Measurements from ENCODE around the gene INTS13. TPM values are rescaled to one million over a fixed set of nuclear protein-coding genes. Genes with fewer than 3 reads are reported as not detected.

Gene INTS13, protein sequence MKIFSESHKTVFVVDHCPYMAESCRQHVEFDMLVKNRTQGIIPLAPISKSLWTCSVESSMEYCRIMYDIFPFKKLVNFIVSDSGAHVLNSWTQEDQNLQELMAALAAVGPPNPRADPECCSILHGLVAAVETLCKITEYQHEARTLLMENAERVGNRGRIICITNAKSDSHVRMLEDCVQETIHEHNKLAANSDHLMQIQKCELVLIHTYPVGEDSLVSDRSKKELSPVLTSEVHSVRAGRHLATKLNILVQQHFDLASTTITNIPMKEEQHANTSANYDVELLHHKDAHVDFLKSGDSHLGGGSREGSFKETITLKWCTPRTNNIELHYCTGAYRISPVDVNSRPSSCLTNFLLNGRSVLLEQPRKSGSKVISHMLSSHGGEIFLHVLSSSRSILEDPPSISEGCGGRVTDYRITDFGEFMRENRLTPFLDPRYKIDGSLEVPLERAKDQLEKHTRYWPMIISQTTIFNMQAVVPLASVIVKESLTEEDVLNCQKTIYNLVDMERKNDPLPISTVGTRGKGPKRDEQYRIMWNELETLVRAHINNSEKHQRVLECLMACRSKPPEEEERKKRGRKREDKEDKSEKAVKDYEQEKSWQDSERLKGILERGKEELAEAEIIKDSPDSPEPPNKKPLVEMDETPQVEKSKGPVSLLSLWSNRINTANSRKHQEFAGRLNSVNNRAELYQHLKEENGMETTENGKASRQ
- total RNA-seq (10 to 100 TPM; 22.7 to 54.4 (median 33.0) TPM), polyA plus RNA-seq (10 to 100 TPM; 49.2 to 67.9 (median 52.7) TPM)
- long read RNA-seq, donor 1, partial matches to known transcripts, result 0 of 3 reads
- long read RNA-seq, donor 1, other reads (novel, unspliced or antisense), result 0 of 3 reads
- long read RNA-seq, donor 2, partial matches to known transcripts, result 0 of 1 reads
- long read RNA-seq, donor 2, other reads (novel, unspliced or antisense), result 0 of 1 reads
- long read RNA-seq, donor 3, partial matches to known transcripts, result 0 of 3 reads
- long read RNA-seq, donor 3, other reads (novel, unspliced or antisense), result 0 of 3 reads
- long read RNA-seq, donor 4, transcript INTS13-201 (17 exons, 2,974 nt), result major isoform, 7 of 38 reads
- long read RNA-seq, donor 4, partial matches to known transcripts, result 19 of 38 reads
- long read RNA-seq, donor 4, other reads (novel, unspliced or antisense), result 12 of 38 reads
- long read RNA-seq, donor 5, transcript INTS13-201 (17 exons, 2,974 nt), result major isoform, 47 of 75 reads
- long read RNA-seq, donor 5, partial matches to known transcripts, result 13 of 75 reads
- long read RNA-seq, donor 5, other reads (novel, unspliced or antisense), result 15 of 75 reads
- long read RNA-seq, donor 6, partial matches to known transcripts, result 14 of 21 reads
- long read RNA-seq, donor 6, other reads (novel, unspliced or antisense), result 5 of 21 reads
- long read RNA-seq, donor 7, result 0 reads
- long read RNA-seq, donor 8, partial matches to known transcripts, result 0 of 1 reads
- long read RNA-seq, donor 8, other reads (novel, unspliced or antisense), result 0 of 1 reads
- long read RNA-seq, donor 9, partial matches to known transcripts, result 6 of 6 reads
- long read RNA-seq, donor 9, other reads (novel, unspliced or antisense), result 0 of 6 reads
- long read RNA-seq, donor 10, result 0 reads

DNA sequence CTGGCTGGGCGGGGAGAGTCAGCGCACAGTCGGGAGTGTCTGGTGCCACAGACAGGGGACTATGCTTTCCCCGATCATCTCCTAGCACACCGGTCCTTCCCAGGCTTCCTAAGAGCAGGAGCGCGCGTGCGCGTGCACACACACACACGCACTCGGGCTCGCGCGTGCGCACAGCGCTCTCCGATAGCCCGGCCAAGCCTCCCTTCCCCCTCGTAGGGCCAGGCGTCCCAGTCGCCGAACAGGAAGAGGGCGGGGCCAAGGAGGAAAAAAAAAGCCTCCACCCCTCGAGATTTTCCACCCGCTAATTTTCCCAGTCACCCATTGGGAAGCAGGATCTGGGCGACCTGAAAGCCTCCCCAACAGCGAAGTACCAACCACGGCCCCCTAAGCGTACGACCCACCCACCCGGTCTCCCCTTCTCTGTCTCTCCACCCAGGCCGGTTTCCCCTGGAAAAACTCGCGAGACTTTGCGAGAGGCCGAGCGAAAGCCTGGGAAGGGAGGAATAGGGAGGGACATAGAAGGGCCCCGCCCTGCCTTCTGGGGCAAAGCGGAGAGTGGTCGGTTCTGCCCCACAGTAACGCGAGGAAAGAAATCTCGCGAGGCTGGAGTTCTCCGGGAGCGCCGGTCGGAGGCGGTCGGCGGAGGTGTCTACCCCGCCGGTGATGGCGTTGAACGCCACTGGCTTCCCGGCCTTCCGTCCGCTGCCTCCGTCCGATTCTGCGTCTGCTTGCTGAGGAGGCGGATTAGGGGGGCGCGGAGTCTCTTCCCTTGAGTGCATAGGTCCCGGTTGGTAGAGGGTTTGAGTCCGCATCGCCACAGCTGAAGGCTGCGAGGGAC lies at the start of gene INTS13, which contains the start of gene FGFR1OP2:
TSS of gene INTS13 (minus strand) at position 119 of the 838 bp plus-strand sequence. CDS start 1,178 bp downstream, outside the sequence.
TSS of gene FGFR1OP2 (plus strand) at position 608 of the 838 bp plus-strand sequence. CDS start 15,689 bp downstream, outside the sequence.
- intact Hi-C loops (cut with DNase I), result loop anchor here in 1 of 2 donors (10.0 kb wide), 1 partner anchor 77 kb away; the partner anchor contains the start of gene TM7SF3
- Histone ChIP-seq H3K4me3 (peak within 1 kb of the TSS; percentile 36 to 94 (median 84)), H3K27me3 (no peaks in the 10 kb centered on the region), H3K27ac (peak within 1 kb of the TSS; percentile 87 to 97 (median 94)), H3K4me1 (replicated peaks in 1 of 2) (peaks cover 15 to 60% of the 10 kb centered on the region in 2 donors), H3K9me3 (replicated peaks in 1 of 3) (no peaks in the 10 kb centered on the region), H3K36me3 (replicated peaks in 1 of 2) (no peaks in the 10 kb centered on the region)
- WGBS, 4 donors, result 0 to 2% (median 1%) methylated on average over 9 to 69 of the region's 69 CpGs
- DNase-seq, result peak; percentile 99 to 100 (median 99)
- peak; percentile 97 to 98 for TF ChIP-seq POLR2A (IDR thresholded peaks at IDR 0.05)
- TF ChIP-seq, protein P1, sequence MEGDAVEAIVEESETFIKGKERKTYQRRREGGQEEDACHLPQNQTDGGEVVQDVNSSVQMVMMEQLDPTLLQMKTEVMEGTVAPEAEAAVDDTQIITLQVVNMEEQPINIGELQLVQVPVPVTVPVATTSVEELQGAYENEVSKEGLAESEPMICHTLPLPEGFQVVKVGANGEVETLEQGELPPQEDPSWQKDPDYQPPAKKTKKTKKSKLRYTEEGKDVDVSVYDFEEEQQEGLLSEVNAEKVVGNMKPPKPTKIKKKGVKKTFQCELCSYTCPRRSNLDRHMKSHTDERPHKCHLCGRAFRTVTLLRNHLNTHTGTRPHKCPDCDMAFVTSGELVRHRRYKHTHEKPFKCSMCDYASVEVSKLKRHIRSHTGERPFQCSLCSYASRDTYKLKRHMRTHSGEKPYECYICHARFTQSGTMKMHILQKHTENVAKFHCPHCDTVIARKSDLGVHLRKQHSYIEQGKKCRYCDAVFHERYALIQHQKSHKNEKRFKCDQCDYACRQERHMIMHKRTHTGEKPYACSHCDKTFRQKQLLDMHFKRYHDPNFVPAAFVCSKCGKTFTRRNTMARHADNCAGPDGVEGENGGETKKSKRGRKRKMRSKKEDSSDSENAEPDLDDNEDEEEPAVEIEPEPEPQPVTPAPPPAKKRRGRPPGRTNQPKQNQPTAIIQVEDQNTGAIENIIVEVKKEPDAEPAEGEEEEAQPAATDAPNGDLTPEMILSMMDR (IDR thresholded peaks at IDR 0.05), result no peak

DNA sequence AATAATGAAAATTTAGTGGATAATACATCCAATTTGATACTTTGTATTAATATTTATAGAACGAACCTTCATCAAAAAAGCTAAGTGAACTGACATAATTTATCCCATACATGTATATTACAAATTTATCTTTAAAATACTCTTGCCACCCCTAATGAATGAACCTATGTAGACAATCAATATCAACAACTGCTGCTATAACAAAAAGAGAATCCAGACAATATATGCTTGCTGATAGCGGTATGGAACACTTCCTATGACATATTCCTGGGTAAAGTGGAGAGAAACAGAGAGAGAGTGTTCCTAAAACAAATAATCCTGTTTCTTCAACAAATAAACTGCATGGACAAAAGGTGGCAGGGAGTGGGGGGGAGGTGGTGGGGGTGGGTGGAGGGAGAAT lies 45.1 kb upstream of the INTS13 start:
- peaks cover 0 to 12% of the 10 kb centered on the region in 2 donors for H3K36me3 ChIP-seq (replicated peaks in 1 of 2)
- H3K9me3 ChIP-seq (replicated peaks in 1 of 3), result no peaks in the 10 kb centered on the region
- DNase-seq, result no peak
- TF ChIP-seq POLR2A (IDR thresholded peaks at IDR 0.05), result no peak
- TF ChIP-seq, protein P1 (IDR thresholded peaks at IDR 0.05), result no peak
- WGBS, 4 donors, result 93 to 100% (median 97%) methylated on average over 2 of the region's 2 CpGs
- H3K4me1 ChIP-seq (replicated peaks in 1 of 2), result peaks cover 8 to 13% of the 10 kb centered on the region in 2 donors
- intact Hi-C loops (cut with DNase I), result no loop called here
- H3K27ac ChIP-seq, result no peak overlapping the region
- no peaks in the 10 kb centered on the region for H3K27me3 ChIP-seq
- H3K4me3 ChIP-seq, result no peak overlapping the region

DNA sequence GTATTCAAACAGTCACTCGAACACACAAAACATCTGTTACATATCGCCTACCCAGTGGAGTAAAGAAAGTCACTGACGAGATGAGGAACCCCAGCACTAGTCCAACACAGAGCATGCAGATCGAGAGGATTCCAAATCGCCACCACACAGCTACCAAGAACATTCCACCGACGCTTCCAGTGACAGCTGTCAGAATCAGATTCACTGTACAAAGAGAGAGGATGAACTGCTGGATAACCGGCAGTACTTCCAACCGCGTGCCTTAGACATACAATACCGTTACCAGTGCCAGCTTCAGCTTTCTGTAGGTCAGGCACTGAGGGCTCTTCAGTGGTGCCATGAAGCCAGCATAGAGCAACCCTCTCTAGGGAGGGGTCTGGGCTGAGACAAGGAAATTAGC lies 42.0 kb upstream of the INTS13 start:
- H3K36me3 ChIP-seq (replicated peaks in 1 of 2), result peaks cover 0 to 12% of the 10 kb centered on the region in 2 donors
- H3K27ac ChIP-seq, result no peak overlapping the region
- WGBS, 4 donors, result 92 to 97% (median 95%) methylated on average over 11 of the region's 11 CpGs
- intact Hi-C loops (cut with DNase I), result no loop called here
- no peaks in the 10 kb centered on the region for H3K27me3 ChIP-seq
- TF ChIP-seq, protein P1 (IDR thresholded peaks at IDR 0.05), result no peak
- TF ChIP-seq POLR2A (IDR thresholded peaks at IDR 0.05), result no peak
- H3K4me3 ChIP-seq, result no peak overlapping the region
- no peaks in the 10 kb centered on the region for H3K9me3 ChIP-seq (replicated peaks in 1 of 3)
- H3K4me1 ChIP-seq (replicated peaks in 1 of 2), result no peaks in the 10 kb centered on the region
- no peak for DNase-seq
